Natural killer cell (primary cell): ENCODE measurements around the gene ERP27. TPM values are rescaled to one million over a fixed set of nuclear protein-coding genes. Genes with fewer than 3 reads are reported as not detected.

Source experiments
- ATAC-seq, 3 donors: fragments of 150-1000 bp in 2 of 3; fragments of 200-7000 bp in 1 of 3; cut with Tn5 transposase; 1 replicate in 1 of 3; 2 replicates in 2 of 3; pipeline ENCODE4 v1.10.0; 2021; ENCODE audit warnings: mild to moderate bottlenecking in 2 of 3, moderate library complexity in 2 of 3
- DNase-seq, 2 donors: peaks; one replicate each; pipeline versions ENCODE4 v3.0.0 to v3.0.0-alpha.2; 2013 to 2021; ENCODE audit warnings: mixed read lengths in 1 of 2
- H3K27ac ChIP-seq: one replicate; pipeline ENCODE4 v1.5.1; 2013; ENCODE audit warnings: mild to moderate bottlenecking, low read length
- H3K27me3 ChIP-seq: one replicate; pipeline ENCODE4 v1.6.1; 2013; ENCODE audit warnings: low read length; ENCODE audit not compliant: control insufficient read depth, insufficient read depth
- H3K36me3 ChIP-seq: one replicate; pipeline ENCODE4 v1.6.1; 2013; ENCODE audit warnings: low read length; ENCODE audit not compliant: control insufficient read depth, insufficient read depth
- H3K4me1 ChIP-seq: one replicate; pipeline ENCODE4 v1.6.1; 2013; ENCODE audit warnings: low read length; ENCODE audit not compliant: control insufficient read depth, insufficient read depth
- H3K4me3 ChIP-seq: one replicate; pipeline ENCODE4 v1.5.1; 2013; ENCODE audit warnings: low read length
- H3K9me3 ChIP-seq: one replicate; pipeline ENCODE4 v1.6.1; 2013; ENCODE audit warnings: low read length; ENCODE audit not compliant: control insufficient read depth, insufficient read depth
- H3K27ac Mint-ChIP-seq, 2 donors: one replicate each; pipeline ENCODE4 v1.8.0; 2022; ENCODE audit warnings: mild to moderate bottlenecking in 2 of 2, mixed read lengths in 2 of 2, moderate library complexity in 1 of 2
- H3K27me3 Mint-ChIP-seq, 2 donors: one replicate each; pipeline ENCODE4 v1.8.0; 2022; ENCODE audit warnings: low read depth in 2 of 2, mixed read lengths in 2 of 2
- H3K36me3 Mint-ChIP-seq: one replicate; pipeline ENCODE4 v1.8.0; 2022; ENCODE audit warnings: mixed read lengths
- H3K4me1 Mint-ChIP-seq, 2 donors: one replicate each; pipeline ENCODE4 v1.8.0; 2022; ENCODE audit warnings: mixed read lengths in 2 of 2
- H3K4me3 Mint-ChIP-seq: one replicate; pipeline ENCODE4 v1.8.0; 2022; ENCODE audit warnings: mild to moderate bottlenecking, moderate library complexity, mixed read lengths
- H3K9me3 Mint-ChIP-seq, 2 donors: one replicate each; pipeline ENCODE4 v1.8.0; 2022; ENCODE audit warnings: mixed read lengths in 2 of 2
- WGBS: methylation state at CpG from one replicate; pipeline ENCODE4 v1.1.7; 2013; ENCODE audit warnings: missing lambda C conversion rate; ENCODE audit not compliant: insufficient coverage; 5-methylcytosine and 5-hydroxymethylcytosine counted together
- intact Hi-C: fragments of 100-400 bp; cut with micrococcal nuclease; formaldehyde crosslinking; loops from one replicate; pipeline ENCODE4 v1.14.2; 2022
- total RNA-seq, 4 donors: library from RNA; stranded (reverse); fragments of 120-200 nt in 1 of 4; gene quantifications; one replicate each; pipeline versions ENCODE4 v1.2.3 to v1.2.4, GENCODE V29; 2013 to 2022
- TF ChIP-seq, protein P1 (sequence below): fragments of 200-600 bp; IDR thresholded peaks from one replicate; pipeline ENCODE4 v1.8.0; 2022; ENCODE audit warnings: antibody characterized with exemption

ERP27 gene
- total RNA-seq, 3 donors from 2014 or later (not counting 1 experiment from before 2014, with no cell fraction given): 9.8 to 15.2 (median 12.3) TPM

- H3K4me1 Mint-ChIP-seq: peaks cover 10 to 20% of the 10 kb centered on the region in 2 donors
- DNase-seq (no peak), ATAC-seq (no peak)
- intact Hi-C loops: no loop called here
- no peak overlapping the region for H3K4me3 Mint-ChIP-seq
- H3K27ac ChIP-seq: no peak overlapping the region
- no peak overlapping the region for H3K4me3 ChIP-seq
- H3K4me1 ChIP-seq: no peaks in the 10 kb centered on the region
- H3K36me3 ChIP-seq: no peaks in the 10 kb centered on the region
- H3K27me3 Mint-ChIP-seq: no peaks in the 10 kb centered on the region
- TF ChIP-seq, protein P1, sequence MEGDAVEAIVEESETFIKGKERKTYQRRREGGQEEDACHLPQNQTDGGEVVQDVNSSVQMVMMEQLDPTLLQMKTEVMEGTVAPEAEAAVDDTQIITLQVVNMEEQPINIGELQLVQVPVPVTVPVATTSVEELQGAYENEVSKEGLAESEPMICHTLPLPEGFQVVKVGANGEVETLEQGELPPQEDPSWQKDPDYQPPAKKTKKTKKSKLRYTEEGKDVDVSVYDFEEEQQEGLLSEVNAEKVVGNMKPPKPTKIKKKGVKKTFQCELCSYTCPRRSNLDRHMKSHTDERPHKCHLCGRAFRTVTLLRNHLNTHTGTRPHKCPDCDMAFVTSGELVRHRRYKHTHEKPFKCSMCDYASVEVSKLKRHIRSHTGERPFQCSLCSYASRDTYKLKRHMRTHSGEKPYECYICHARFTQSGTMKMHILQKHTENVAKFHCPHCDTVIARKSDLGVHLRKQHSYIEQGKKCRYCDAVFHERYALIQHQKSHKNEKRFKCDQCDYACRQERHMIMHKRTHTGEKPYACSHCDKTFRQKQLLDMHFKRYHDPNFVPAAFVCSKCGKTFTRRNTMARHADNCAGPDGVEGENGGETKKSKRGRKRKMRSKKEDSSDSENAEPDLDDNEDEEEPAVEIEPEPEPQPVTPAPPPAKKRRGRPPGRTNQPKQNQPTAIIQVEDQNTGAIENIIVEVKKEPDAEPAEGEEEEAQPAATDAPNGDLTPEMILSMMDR: no peak
- 93% methylated on average over 4 of the region's 5 CpGs for WGBS
- H3K27me3 ChIP-seq: no peaks in the 10 kb centered on the region
- H3K9me3 Mint-ChIP-seq: no peaks in the 10 kb centered on the region
- H3K27ac Mint-ChIP-seq: no peak overlapping the region
- no peaks in the 10 kb centered on the region for H3K9me3 ChIP-seq
- H3K36me3 Mint-ChIP-seq: peaks cover 6% of the 10 kb centered on the region
These were observed 34.8 kb downstream of the ERP27 start for GRCh38 chr12:14903386-14904098.

- Histone ChIP-seq H3K9me3 (no peaks in the 10 kb centered on the region), H3K27ac (no peak overlapping the region), H3K27me3 (no peaks in the 10 kb centered on the region), H3K4me3 (no peak overlapping the region), H3K36me3 (no peaks in the 10 kb centered on the region), H3K4me1 (no peaks in the 10 kb centered on the region)
- Mint-ChIP-seq H3K27me3 (no peaks in the 10 kb centered on the region), H3K9me3 (no peaks in the 10 kb centered on the region), H3K4me3 (no peak overlapping the region), H3K27ac (no peak overlapping the region), H3K36me3 (peaks cover 2% of the 10 kb centered on the region), H3K4me1 (peaks cover under 1 to 10% of the 10 kb centered on the region in 2 donors)
- 63% methylated on average over 2 of the region's 2 CpGs for WGBS
- ATAC-seq (no peak), DNase-seq (no peak)
- TF ChIP-seq, protein P1: no peak
- intact Hi-C loops: no loop called here
These were observed 35.9 kb downstream of the ERP27 start for GRCh38 chr12:14902465-14902864.

DNA sequence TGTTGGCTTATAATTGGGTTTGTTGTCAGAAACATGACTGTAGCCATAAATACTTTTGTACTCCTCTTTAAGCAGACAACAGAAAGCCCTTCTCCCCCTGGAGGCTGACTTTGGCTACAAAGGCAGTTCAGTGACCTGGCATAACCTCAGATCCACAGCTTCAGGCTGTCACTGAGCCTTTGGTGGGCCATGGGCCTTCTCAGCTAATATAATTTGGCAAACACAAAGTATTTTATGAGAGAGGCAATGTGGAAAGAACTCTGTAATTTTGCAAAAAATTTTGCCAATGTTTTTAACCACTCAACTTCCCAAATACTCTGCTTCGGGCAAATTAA is 37.1 kb downstream of the ERP27 start:
- Mint-ChIP-seq H3K4me1 (peaks cover 0 to 9% of the 10 kb centered on the region in 2 donors), H3K9me3 (no peaks in the 10 kb centered on the region), H3K27ac (no peak overlapping the region), H3K36me3 (no peaks in the 10 kb centered on the region), H3K27me3 (no peaks in the 10 kb centered on the region), H3K4me3 (no peak overlapping the region)
- intact Hi-C loops: no loop called here
- Histone ChIP-seq H3K4me3 (no peak overlapping the region), H3K36me3 (no peaks in the 10 kb centered on the region), H3K9me3 (no peaks in the 10 kb centered on the region), H3K27ac (no peak overlapping the region), H3K27me3 (no peaks in the 10 kb centered on the region), H3K4me1 (no peaks in the 10 kb centered on the region)
- no CpG with 5 or more reads among the region's 1 CpG for WGBS
- TF ChIP-seq, protein P1: no peak
- DNase-seq (peak in 1 of 2 donors; percentile 12), ATAC-seq (no peak)
